ENCODE measurements around the gene SLC14A1.

DNA sequence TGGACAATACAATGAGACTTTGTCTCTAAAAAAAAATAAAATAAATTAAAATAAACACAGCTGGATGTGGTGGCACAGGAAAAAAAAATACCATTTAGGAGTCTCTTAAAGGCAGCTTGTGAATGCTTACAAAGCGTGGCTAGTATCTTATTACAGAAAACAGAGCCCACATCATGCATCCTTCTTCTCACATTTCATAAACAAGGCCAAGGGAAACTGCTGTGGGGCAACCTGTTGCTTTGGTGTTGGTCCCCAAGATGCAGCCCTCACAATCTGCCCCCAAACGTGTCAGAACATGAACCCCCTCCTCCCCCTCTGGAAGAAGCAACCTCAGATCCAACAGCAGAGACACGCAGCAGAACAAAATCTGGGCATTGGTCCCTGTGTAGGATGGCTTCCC, 2.6 kb downstream of the SLC14A1 start:
- TF ChIP-seq RAD21 (IDR thresholded peaks at IDR 0.05; ENCODE audit: low read depth) (no peak), YY1 (IDR thresholded peaks at IDR 0.05; ENCODE audit: low read depth) (no peak), EP300 (IDR thresholded peaks at IDR 0.05; ENCODE audit: borderline replicate concordance) (no peak), ZBTB7A (IDR thresholded peaks at IDR 0.05; ENCODE audit: low read depth) (no peak), TAF1 (IDR thresholded peaks at IDR 0.05; ENCODE audit: low read depth) (no peak), CEBPB (IDR thresholded peaks at IDR 0.05) (no peak), EGR1 (IDR thresholded peaks at IDR 0.05) (no peak), CREB1 (IDR thresholded peaks at IDR 0.05; ENCODE audit: low read depth) (no peak), TEAD4 (IDR thresholded peaks at IDR 0.05) (no peak), FOXM1 (IDR thresholded peaks at IDR 0.05; ENCODE audit: borderline replicate concordance, low read depth) (no peak), TCF12 (IDR thresholded peaks at IDR 0.05; ENCODE audit: low read depth) (no peak)
- TF ChIP-seq, protein P1, sequence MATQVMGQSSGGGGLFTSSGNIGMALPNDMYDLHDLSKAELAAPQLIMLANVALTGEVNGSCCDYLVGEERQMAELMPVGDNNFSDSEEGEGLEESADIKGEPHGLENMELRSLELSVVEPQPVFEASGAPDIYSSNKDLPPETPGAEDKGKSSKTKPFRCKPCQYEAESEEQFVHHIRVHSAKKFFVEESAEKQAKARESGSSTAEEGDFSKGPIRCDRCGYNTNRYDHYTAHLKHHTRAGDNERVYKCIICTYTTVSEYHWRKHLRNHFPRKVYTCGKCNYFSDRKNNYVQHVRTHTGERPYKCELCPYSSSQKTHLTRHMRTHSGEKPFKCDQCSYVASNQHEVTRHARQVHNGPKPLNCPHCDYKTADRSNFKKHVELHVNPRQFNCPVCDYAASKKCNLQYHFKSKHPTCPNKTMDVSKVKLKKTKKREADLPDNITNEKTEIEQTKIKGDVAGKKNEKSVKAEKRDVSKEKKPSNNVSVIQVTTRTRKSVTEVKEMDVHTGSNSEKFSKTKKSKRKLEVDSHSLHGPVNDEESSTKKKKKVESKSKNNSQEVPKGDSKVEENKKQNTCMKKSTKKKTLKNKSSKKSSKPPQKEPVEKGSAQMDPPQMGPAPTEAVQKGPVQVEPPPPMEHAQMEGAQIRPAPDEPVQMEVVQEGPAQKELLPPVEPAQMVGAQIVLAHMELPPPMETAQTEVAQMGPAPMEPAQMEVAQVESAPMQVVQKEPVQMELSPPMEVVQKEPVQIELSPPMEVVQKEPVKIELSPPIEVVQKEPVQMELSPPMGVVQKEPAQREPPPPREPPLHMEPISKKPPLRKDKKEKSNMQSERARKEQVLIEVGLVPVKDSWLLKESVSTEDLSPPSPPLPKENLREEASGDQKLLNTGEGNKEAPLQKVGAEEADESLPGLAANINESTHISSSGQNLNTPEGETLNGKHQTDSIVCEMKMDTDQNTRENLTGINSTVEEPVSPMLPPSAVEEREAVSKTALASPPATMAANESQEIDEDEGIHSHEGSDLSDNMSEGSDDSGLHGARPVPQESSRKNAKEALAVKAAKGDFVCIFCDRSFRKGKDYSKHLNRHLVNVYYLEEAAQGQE (IDR thresholded peaks at IDR 0.05; ENCODE audit: low read depth) = no peak
- TF ChIP-seq, protein P2, sequence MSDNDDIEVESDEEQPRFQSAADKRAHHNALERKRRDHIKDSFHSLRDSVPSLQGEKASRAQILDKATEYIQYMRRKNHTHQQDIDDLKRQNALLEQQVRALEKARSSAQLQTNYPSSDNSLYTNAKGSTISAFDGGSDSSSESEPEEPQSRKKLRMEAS (IDR thresholded peaks at IDR 0.05) = no peak
- TF ChIP-seq, protein P3, sequence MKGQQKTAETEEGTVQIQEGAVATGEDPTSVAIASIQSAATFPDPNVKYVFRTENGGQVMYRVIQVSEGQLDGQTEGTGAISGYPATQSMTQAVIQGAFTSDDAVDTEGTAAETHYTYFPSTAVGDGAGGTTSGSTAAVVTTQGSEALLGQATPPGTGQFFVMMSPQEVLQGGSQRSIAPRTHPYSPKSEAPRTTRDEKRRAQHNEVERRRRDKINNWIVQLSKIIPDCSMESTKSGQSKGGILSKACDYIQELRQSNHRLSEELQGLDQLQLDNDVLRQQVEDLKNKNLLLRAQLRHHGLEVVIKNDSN (IDR thresholded peaks at IDR 0.05) = no peak
